OCI-LY7 (cell line): ENCODE data around the gene AOPEP. TPM values are rescaled to one million over a fixed set of nuclear protein-coding genes. Genes with fewer than 3 reads are reported as not detected.

Experiments used
- BruUV-seq: library from RNA; stranded (reverse); fragments of 400-500 nt; replicated peaks from 2 replicates; lab custom pipeline; 2021; lab: Mats Ljungman, UMichigan
- CTCF ChIA-PET: fragments of 300-600 bp; sonication (Branson Sonifier 250); formaldehyde crosslinking; loops from one replicate; lab custom pipeline; 2022; ENCODE audit warnings: antibody characterized with exemption; ENCODE audit not compliant: unreplicated experiment; lab: Charles Lee
- POLR2A ChIA-PET: fragments of 300-600 bp; sonication (Branson Sonifier 250); formaldehyde crosslinking; loops from one replicate; lab custom pipeline; 2022; ENCODE audit warnings: antibody characterized with exemption; lab: Charles Lee
- DNase-seq: peaks from one replicate; pipeline ENCODE4 v3.0.0-alpha.2; 2015; ENCODE audit warnings: low spot score
- H2AFZ ChIP-seq: fragments of 200-600 bp; sonication (generic), shearing (Covaris generic); 2 replicates; pipeline ENCODE4 v1.6.1; 2014; ENCODE audit warnings: mild to moderate bottlenecking, antibody characterized with exemption, low read length, moderate library complexity
- H3K27ac ChIP-seq: fragments of 200-600 bp; sonication (generic); 2 replicates; pipeline ENCODE4 v1.5.1; 2014; ENCODE audit warnings: mixed run types, low read depth, mild to moderate bottlenecking, moderate library complexity, low read length, inconsistent platforms; ENCODE audit not compliant: poor library complexity, severe bottlenecking
- H3K36me3 ChIP-seq: fragments of 200-600 bp; sonication (generic); 2 replicates; pipeline ENCODE4 v1.6.1; 2014; ENCODE audit warnings: mild to moderate bottlenecking, antibody characterized with exemption, low read length, moderate library complexity, mixed read lengths; ENCODE audit not compliant: insufficient read depth
- H3K4me1 ChIP-seq: fragments of 200-600 bp; sonication (generic); 2 replicates; pipeline ENCODE4 v1.5.1; 2014; ENCODE audit warnings: mild to moderate bottlenecking, low read length; ENCODE audit not compliant: insufficient read depth, poor library complexity, severe bottlenecking
- H3K4me2 ChIP-seq: fragments of 200-600 bp; sonication (generic); 2 replicates; pipeline ENCODE4 v1.6.1; 2014; ENCODE audit warnings: mild to moderate bottlenecking, low read length
- H3K4me3 ChIP-seq: fragments of 200-600 bp; sonication (generic); 2 replicates; pipeline ENCODE4 v1.5.1; 2014; ENCODE audit warnings: mild to moderate bottlenecking, low read depth, low read length; ENCODE audit not compliant: poor library complexity, severe bottlenecking
- H3K79me2 ChIP-seq: fragments of 200-600 bp; sonication (generic); 2 replicates; pipeline ENCODE4 v1.6.1; 2016; ENCODE audit warnings: low read depth, mild to moderate bottlenecking, low read length, moderate library complexity, mixed read lengths; ENCODE audit not compliant: insufficient read depth
- H3K9me2 ChIP-seq: fragments of 200-600 bp; sonication (generic); 2 replicates; pipeline ENCODE4 v1.6.1; 2016; ENCODE audit warnings: mild to moderate bottlenecking, low read length, mixed read lengths; ENCODE audit not compliant: insufficient read depth
- H3K9me3 ChIP-seq: fragments of 200-600 bp; sonication (generic); 2 replicates; pipeline ENCODE4 v1.6.1; 2014; ENCODE audit warnings: mild to moderate bottlenecking, mixed run types, low read length, mixed read lengths
- H4K20me1 ChIP-seq: fragments of 200-600 bp; sonication (generic); 2 replicates; pipeline ENCODE4 v1.6.1; 2014; ENCODE audit warnings: mild to moderate bottlenecking, antibody characterized with exemption, low read length, moderate library complexity, mixed read lengths; ENCODE audit not compliant: insufficient read depth
- CTCF ChIP-seq: fragments of 200-600 bp; sonication (generic); conservative IDR thresholded peaks from 2 replicates; pipeline ENCODE4 v1.5.1; 2014; ENCODE audit warnings: mild to moderate bottlenecking, antibody characterized with exemption, low read length, moderate library complexity, mixed read lengths
- EZH2phosphoT487 ChIP-seq: fragments of 200-600 bp; sonication (generic); IDR thresholded peaks from 2 replicates; pipeline ENCODE4 v1.6.1; 2018; ENCODE audit warnings: low read depth, borderline replicate concordance, mild to moderate bottlenecking, mixed run types, antibody characterized with exemption, low read length, moderate library complexity, mixed read lengths
- intact Hi-C: fragments of 100-400 bp; cut with micrococcal nuclease; formaldehyde crosslinking; loops from one replicate; pipeline ENCODE4 v1.10.0; 2022; ENCODE audit not compliant: unreplicated experiment
- total RNA-seq, 2 experiments: library from RNA; depleted of rRNA in 1 of 2; stranded (reverse); fragments of >200 nt in 1 of 2; shearing (Covaris generic) in 1 of 2; gene quantifications; 2 replicates each; pipeline ENCODE4 v1.2.3, GENCODE V29; 2014 to 2022

AOPEP gene
- total RNA-seq, 2 experiments from 2014 or later = 17.3 to 24.3 TPM

DNA sequence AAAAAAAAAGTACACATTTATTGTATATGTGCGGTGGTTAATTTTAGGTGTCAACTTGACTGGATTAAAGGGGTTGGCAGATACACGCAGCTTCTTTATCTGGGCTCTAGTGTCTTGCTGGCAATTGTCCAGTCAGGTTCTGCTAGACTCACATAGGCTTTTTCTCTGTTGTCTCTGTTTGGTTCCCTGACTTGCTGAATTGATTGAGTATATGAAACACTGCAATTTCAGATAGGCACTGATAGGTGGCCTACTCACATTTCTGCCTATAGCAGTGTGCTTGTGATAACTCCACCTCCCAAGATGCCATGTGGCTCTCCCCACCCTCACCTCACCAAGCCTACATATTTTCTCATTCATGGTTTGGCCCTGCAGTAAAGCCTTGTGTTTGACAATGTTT, 52.5 kb downstream of the AOPEP start:
- POLR2A ChIA-PET = no interaction called here
- BruUV-seq = no TSS peak
- Histone ChIP-seq H3K4me2 (no peak overlapping the region), H3K9me2 (no peaks in the 10 kb centered on the region), H3K27ac (no peak overlapping the region), H3K9me3 (no peaks in the 10 kb centered on the region), H3K36me3 (no peaks in the 10 kb centered on the region), H2AFZ (no peak overlapping the region), H3K4me1 (no peaks in the 10 kb centered on the region), H4K20me1 (no peaks in the 10 kb centered on the region), H3K79me2 (no peaks in the 10 kb centered on the region), H3K4me3 (no peak overlapping the region)
- TF ChIP-seq CTCF = no peak
- no peak for TF ChIP-seq EZH2phosphoT487
- no peak for DNase-seq
- intact Hi-C loops = no loop called here
- CTCF ChIA-PET = no interaction called here

GRCh38 chr9:94779693-94780290, 53.3 kb downstream of the AOPEP start:
- BruUV-seq = no TSS peak
- H4K20me1 ChIP-seq = no peaks in the 10 kb centered on the region
- ChIA-PET POLR2A (interaction anchor here (0.6 kb wide), 1 partner anchor 1646 kb away, joined by 3 read pairs; no protein-coding TSS in a partner anchor), CTCF (interaction anchor here (1.3 kb wide), 1 partner anchor 43 kb away, joined by 3 read pairs; no protein-coding TSS in a partner anchor)
- no peak overlapping the region for H3K4me3 ChIP-seq
- no peak overlapping the region for H3K27ac ChIP-seq
- no peaks in the 10 kb centered on the region for H3K36me3 ChIP-seq
- no peak overlapping the region for H2AFZ ChIP-seq
- no peak for DNase-seq
- intact Hi-C loops = loop anchor here (10.0 kb wide), 1 partner anchor 795 kb away; no protein-coding TSS in a partner anchor
- no peaks in the 10 kb centered on the region for H3K9me2 ChIP-seq
- H3K9me3 ChIP-seq = no peaks in the 10 kb centered on the region
- TF ChIP-seq EZH2phosphoT487 (no peak), CTCF (no peak)
- no peaks in the 10 kb centered on the region for H3K4me1 ChIP-seq
- no peak overlapping the region for H3K4me2 ChIP-seq
- H3K79me2 ChIP-seq = no peaks in the 10 kb centered on the region

DNA sequence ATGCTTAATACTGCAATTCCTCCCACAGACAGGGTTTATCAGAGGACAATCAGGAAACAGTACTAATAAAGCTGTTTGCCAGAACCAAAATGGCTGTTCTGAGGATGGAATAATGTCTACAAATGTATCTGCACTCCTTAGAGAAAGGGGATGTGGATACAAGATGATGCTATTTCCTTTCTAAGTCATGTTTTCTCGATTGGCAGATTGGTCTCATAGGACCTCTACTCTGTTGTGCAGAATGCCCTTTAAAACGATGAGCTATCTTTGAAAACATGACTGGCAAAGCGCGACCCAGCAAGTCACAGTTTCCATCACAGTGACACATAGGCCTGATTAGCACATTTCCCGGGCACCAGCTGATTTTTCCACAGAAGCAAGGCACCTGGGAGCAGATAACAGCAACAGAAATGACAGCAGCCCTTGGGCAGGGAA, 54.0 kb downstream of the AOPEP start:
- no peak overlapping the region; the same call in 1 of the 2 replicates for H3K4me2 ChIP-seq
- CTCF ChIA-PET = interaction anchor here (1.3 kb wide), 1 partner anchor 44 kb away, joined by 3 read pairs; no protein-coding TSS in a partner anchor
- no peaks in the 10 kb centered on the region for H3K79me2 ChIP-seq
- POLR2A ChIA-PET = interaction anchor here (0.6 to 0.7 kb wide), 3 partner anchors 18 to 1645 kb away, joined by 3 read pairs; no protein-coding TSS in a partner anchor
- no peaks in the 10 kb centered on the region for H4K20me1 ChIP-seq
- H3K4me1 ChIP-seq = no peaks in the 10 kb centered on the region
- H3K4me3 ChIP-seq = no peak overlapping the region
- no peak for DNase-seq
- intact Hi-C loops = loop anchor here (10.0 kb wide), 1 partner anchor 794 kb away; no protein-coding TSS in a partner anchor
- no TSS peak for BruUV-seq
- no peaks in the 10 kb centered on the region for H3K9me3 ChIP-seq
- no peaks in the 10 kb centered on the region for H3K36me3 ChIP-seq
- no peak overlapping the region for H3K27ac ChIP-seq
- TF ChIP-seq CTCF (no peak), EZH2phosphoT487 (no peak)
- H2AFZ ChIP-seq = no peak overlapping the region
- H3K9me2 ChIP-seq = no peaks in the 10 kb centered on the region
